Endodermal cell (in vitro differentiated cells): ENCODE results near the gene LRIG1. TPM values are rescaled to one million over a fixed set of nuclear protein-coding genes. Genes with fewer than 3 reads are reported as not detected.

ENCODE experiments used
- DNase-seq: peaks from one replicate; pipeline ENCODE4 v3.0.0-alpha.2; 2017
- H3K27ac ChIP-seq: 2 replicates; pipeline ENCODE4 v1.5.1; 2013; ENCODE audit warnings: mild to moderate bottlenecking, low read depth, low read length, moderate library complexity
- H3K27me3 ChIP-seq: 2 replicates; pipeline ENCODE4 v1.6.1; 2013; ENCODE audit warnings: mild to moderate bottlenecking, low read length, moderate library complexity; ENCODE audit not compliant: insufficient read depth, control insufficient read depth, poor library complexity, severe bottlenecking
- H3K36me3 ChIP-seq: 2 replicates; pipeline ENCODE4 v1.7.0; 2013; ENCODE audit warnings: mild to moderate bottlenecking, low read length, moderate library complexity; ENCODE audit not compliant: control insufficient read depth, insufficient read depth
- H3K4me1 ChIP-seq: one replicate; pipeline ENCODE4 v1.7.0; 2013; ENCODE audit warnings: low read length; ENCODE audit not compliant: control insufficient read depth, insufficient read depth
- H3K4me3 ChIP-seq: 2 replicates; pipeline ENCODE4 v1.5.1; 2013; ENCODE audit warnings: mild to moderate bottlenecking, low read length, moderate library complexity
- H3K9ac ChIP-seq: 2 replicates; pipeline ENCODE4 v1.6.1; 2013; ENCODE audit warnings: mild to moderate bottlenecking, low read length, moderate library complexity; ENCODE audit not compliant: poor library complexity, severe bottlenecking; ENCODE audit errors: extremely low read depth
- H3K9me3 ChIP-seq: 2 replicates; pipeline ENCODE4 v1.6.1; 2013; ENCODE audit warnings: mild to moderate bottlenecking, low read length, moderate library complexity; ENCODE audit not compliant: control insufficient read depth
- H3K27ac Mint-ChIP-seq: 2 replicates; pipeline ENCODE4 v1.8.0; 2020; ENCODE audit warnings: mixed read lengths
- H3K27me3 Mint-ChIP-seq: 2 replicates; pipeline ENCODE4 v1.8.0; 2021; ENCODE audit warnings: mild to moderate bottlenecking, mixed read lengths; ENCODE audit not compliant: insufficient read depth
- H3K36me3 Mint-ChIP-seq: 2 replicates; pipeline ENCODE4 v1.8.0; 2020; ENCODE audit warnings: low read depth, mixed read lengths
- H3K4me1 Mint-ChIP-seq: 2 replicates; pipeline ENCODE4 v1.8.0; 2020; ENCODE audit warnings: mixed read lengths
- H3K4me3 Mint-ChIP-seq: 2 replicates; pipeline ENCODE4 v1.8.0; 2020; ENCODE audit warnings: mild to moderate bottlenecking, moderate library complexity, mixed read lengths
- H3K9me3 Mint-ChIP-seq: 2 replicates; pipeline ENCODE4 v1.8.0; 2020; ENCODE audit warnings: mild to moderate bottlenecking, mixed read lengths
- CTCF ChIP-seq: fragments of 200-600 bp; sonication (generic); conservative IDR thresholded peaks from 2 replicates; pipeline ENCODE4 v1.5.0; 2021; ENCODE audit warnings: antibody characterized with exemption, mild to moderate bottlenecking
- WGBS, 2 experiments: methylation state at CpG; one replicate each; pipeline versions ENCODE4 v1.1.5 to v1.1.7; 2013; ENCODE audit warnings: missing lambda C conversion rate in 2 of 2, mixed read lengths in 1 of 2; ENCODE audit not compliant: insufficient coverage in 1 of 2, insufficient read length in 1 of 2; 5-methylcytosine and 5-hydroxymethylcytosine counted together
- total RNA-seq, 2 donors: library from RNA; stranded (reverse); fragmentation: NEBNext Ultra II Directional in 1 of 2; extraction: Animal tissue kit (Norgen Biotek cat#: 25700) in 1 of 2; gene quantifications; 2 replicates in 1 of 2; 3 replicates in 1 of 2; pipeline ENCODE4 v1.2.1, GENCODE V29; 2021

The LRIG1 gene
- total RNA-seq, 2 donors from 2014 or later, result 37.5 to 42.3 TPM

GRCh38 chr3:66442254-66443117 lies 58.3 kb downstream of the LRIG1 start:
- TF ChIP-seq CTCF, result no peak
- H3K27ac Mint-ChIP-seq, result peak overlapping the region; percentile 92
- H3K9me3 ChIP-seq, result no peaks in the 10 kb centered on the region
- peaks cover 70% of the 10 kb centered on the region for H3K4me1 Mint-ChIP-seq
- H3K36me3 ChIP-seq, result peaks cover 33% of the 10 kb centered on the region
- H3K4me3 Mint-ChIP-seq, result peak overlapping the region; percentile 43
- peaks cover 4% of the 10 kb centered on the region for H3K36me3 Mint-ChIP-seq
- peaks cover 33% of the 10 kb centered on the region for H3K4me1 ChIP-seq
- peak overlapping the region; percentile 91 for H3K27ac ChIP-seq
- H3K27me3 ChIP-seq, result no peaks in the 10 kb centered on the region
- H3K4me3 ChIP-seq, result no peak overlapping the region
- H3K9me3 Mint-ChIP-seq, result no peaks in the 10 kb centered on the region
- WGBS, 2 experiments, result 14 to 20% methylated on average over 5 to 13 of the region's 13 CpGs
- H3K27me3 Mint-ChIP-seq, result no peaks in the 10 kb centered on the region
- peak overlapping the region; percentile 56 for H3K9ac ChIP-seq
- peak; percentile 93 for DNase-seq

DNA sequence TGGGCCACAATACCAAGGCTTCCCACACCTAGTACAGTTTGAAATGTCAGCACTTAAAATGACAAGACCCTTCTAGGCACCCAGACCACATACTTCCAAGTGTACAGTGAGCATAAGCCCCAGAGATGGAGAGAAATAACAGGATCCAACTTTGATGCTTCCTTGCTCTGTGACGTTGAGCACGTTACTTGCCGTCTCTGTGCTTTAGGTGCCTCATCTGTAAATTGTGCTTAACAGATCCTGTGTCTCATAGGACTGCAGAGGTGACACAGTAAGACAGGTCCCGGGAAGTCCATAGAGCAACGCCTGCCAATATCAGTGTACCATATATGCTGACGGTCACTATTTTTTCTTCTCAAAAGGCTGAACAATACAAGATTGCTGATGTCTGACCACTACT lies 59.1 kb downstream of the LRIG1 start:
- Mint-ChIP-seq H3K4me3 (no peak overlapping the region), H3K4me1 (peaks cover 78% of the 10 kb centered on the region), H3K9me3 (no peaks in the 10 kb centered on the region), H3K36me3 (peaks cover 4% of the 10 kb centered on the region), H3K27ac (peak overlapping the region; percentile 92), H3K27me3 (peaks cover 2% of the 10 kb centered on the region)
- H3K27ac ChIP-seq, result no peak overlapping the region
- no peak overlapping the region for H3K9ac ChIP-seq
- 86% methylated on average over 6 of the region's 6 CpGs for WGBS, 2 experiments
- H3K36me3 ChIP-seq, result peaks cover 28% of the 10 kb centered on the region
- H3K4me1 ChIP-seq, result peaks cover 39% of the 10 kb centered on the region
- DNase-seq, result no peak
- no peaks in the 10 kb centered on the region for H3K27me3 ChIP-seq
- TF ChIP-seq CTCF, result no peak
- no peak overlapping the region for H3K4me3 ChIP-seq
- no peaks in the 10 kb centered on the region for H3K9me3 ChIP-seq

DNA sequence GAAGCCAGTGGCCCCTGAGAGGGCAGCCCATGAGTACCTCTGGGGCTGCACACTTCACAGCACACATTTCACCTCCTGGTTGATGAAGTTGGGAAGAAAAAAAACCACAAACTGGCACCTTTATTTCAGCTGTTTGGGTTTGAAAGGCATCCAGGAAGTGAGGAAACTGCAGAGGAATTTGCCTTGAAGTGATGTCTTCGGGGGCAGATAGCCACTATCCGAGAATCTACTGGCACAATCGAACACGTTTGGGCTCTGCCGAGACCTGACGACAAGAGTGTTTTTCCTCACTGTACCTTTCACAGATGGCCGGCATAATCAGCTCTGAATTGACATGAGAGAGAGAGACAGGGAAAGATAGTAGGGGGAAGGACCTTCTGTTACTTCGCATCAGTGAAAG lies 59.7 kb downstream of the LRIG1 start:
- peaks cover 44% of the 10 kb centered on the region for H3K4me1 ChIP-seq
- peaks cover 83% of the 10 kb centered on the region for H3K4me1 Mint-ChIP-seq
- no peaks in the 10 kb centered on the region for H3K27me3 ChIP-seq
- no peaks in the 10 kb centered on the region for H3K9me3 Mint-ChIP-seq
- peak overlapping the region; percentile 1 for H3K9ac ChIP-seq
- 51 to 75% methylated on average over 5 to 8 of the region's 8 CpGs for whole genome bisulfite sequencing, 2 experiments
- H3K4me3 ChIP-seq, result no peak overlapping the region
- no peaks in the 10 kb centered on the region for H3K36me3 Mint-ChIP-seq
- H3K4me3 Mint-ChIP-seq, result no peak overlapping the region
- H3K27me3 Mint-ChIP-seq, result peaks cover 2% of the 10 kb centered on the region
- no peak overlapping the region for H3K27ac ChIP-seq
- DNase-seq, result peak; percentile 62
- TF ChIP-seq CTCF, result no peak
- no peaks in the 10 kb centered on the region for H3K9me3 ChIP-seq
- peak overlapping the region; percentile 50 for H3K27ac Mint-ChIP-seq
- H3K36me3 ChIP-seq, result peaks cover 28% of the 10 kb centered on the region
